Activated T-cell treated with anti-CD3 and anti-CD28 coated beads for 1 hour (primary cell): ENCODE measurements around the gene DOK4.

Source experiments
- DNase-seq: peaks from one replicate; pipeline ENCODE4 v3.0.0-alpha.2; 2020; ENCODE audit warnings: low read depth

DOK4 gene

GRCh38 chr16:57485916-57486857 lies at the start of gene DOK4:
TSS of gene DOK4 (minus strand) at chr16:57486493. CDS start at chr16:57479507, 6,986 bp downstream.
- DNase-seq: peak; percentile 69

- peak; percentile 86 for DNase-seq
Measured at GRCh38 chr16:57535680-57536305, 49.5 kb upstream of the DOK4 start.

- DNase-seq: no peak
Measured at GRCh38 chr16:57534881-57535658, 48.8 kb upstream of the DOK4 start.

GRCh38 chr16:57534337-57534880 lies 48.1 kb upstream of the DOK4 start:
- no peak for DNase-seq

GRCh38 chr16:57533431-57534336 lies 47.4 kb upstream of the DOK4 start:
- no peak for DNase-seq

GRCh38 chr16:57532266-57532625 lies 46.0 kb upstream of the DOK4 start:
- DNase-seq: no peak

GRCh38 chr16:57531635-57532265 lies 45.5 kb upstream of the DOK4 start:
- no peak for DNase-seq

- no peak for DNase-seq
Measured at GRCh38 chr16:57531253-57531575, 44.9 kb upstream of the DOK4 start.

GRCh38 chr16:57530522-57531252 lies 44.4 kb upstream of the DOK4 start:
- no peak for DNase-seq

- DNase-seq: peak; percentile 64
Measured at GRCh38 chr16:57530104-57530521, 43.8 kb upstream of the DOK4 start.

GRCh38 chr16:57529391-57530103 lies 43.3 kb upstream of the DOK4 start:
- DNase-seq: no peak

- no peak for DNase-seq
Measured at GRCh38 chr16:57528499-57529390, 42.5 kb upstream of the DOK4 start.

GRCh38 chr16:57527610-57528360 lies 41.5 kb upstream of the DOK4 start:
- no peak for DNase-seq

- DNase-seq: no peak
Measured at GRCh38 chr16:57527027-57527426, 40.7 kb upstream of the DOK4 start.

- DNase-seq: no peak
Measured at GRCh38 chr16:57526498-57526897, 40.2 kb upstream of the DOK4 start.

- DNase-seq: no peak
Measured at GRCh38 chr16:57525761-57526160, 39.5 kb upstream of the DOK4 start.

GRCh38 chr16:57522960-57523359 lies 36.7 kb upstream of the DOK4 start:
- DNase-seq: no peak
